Ovary (tissue), 3 donors: ENCODE measurements around the gene QSOX1.

Experiments
- CTCF ChIP-seq, 3 donors: fragments of 450-650 bp in 2 of 3; fragments of 200-600 bp in 1 of 3; IDR thresholded peaks; one replicate each; pipeline versions ENCODE4 v1.5.1 to v1.8.0; 2016 to 2022; ENCODE audit warnings: antibody characterized with exemption in 3 of 3, mild to moderate bottlenecking in 1 of 3
- EP300 ChIP-seq: sonication (generic); formaldehyde crosslinking; IDR thresholded peaks from one replicate; pipeline ENCODE4 v1.6.1; 2017; ENCODE audit warnings: antibody characterized with exemption
- donor health status: DM: no; HTN: no; CAD: no.

DNA sequence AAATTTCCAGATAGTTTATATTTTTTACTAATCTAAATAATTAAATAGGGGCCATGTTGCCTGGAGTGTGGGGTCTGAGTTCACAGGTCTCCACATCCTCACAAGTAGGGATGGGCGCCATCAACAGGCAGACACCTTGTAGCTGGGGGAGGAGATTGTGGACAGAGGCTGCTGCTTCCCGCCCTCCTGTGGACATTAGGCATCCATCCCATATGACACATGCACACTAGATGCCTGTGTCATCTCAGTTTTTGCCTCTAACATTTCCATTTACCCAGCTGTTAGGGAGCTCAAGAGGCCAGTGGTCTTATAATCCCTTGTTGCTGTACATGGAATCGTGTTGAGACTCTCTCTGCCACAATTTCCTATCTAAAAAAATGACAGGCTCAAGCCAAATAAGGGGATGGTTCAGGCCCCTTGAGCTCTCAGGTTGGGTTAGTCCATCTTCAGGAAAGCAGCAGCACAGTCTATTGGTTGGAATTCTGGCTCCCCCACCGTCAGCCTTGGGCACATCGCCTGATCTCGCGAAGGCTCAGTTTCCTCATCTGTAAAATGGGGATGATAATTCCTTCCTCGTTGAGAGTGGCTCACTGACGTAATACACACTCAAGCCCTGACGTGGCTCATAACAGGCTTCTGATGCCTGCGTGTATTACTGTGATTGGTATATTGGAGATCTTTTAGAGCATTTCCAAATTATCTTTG lies 89.0 kb downstream of the QSOX1 start:
- TF ChIP-seq CTCF (IDR thresholded peaks at IDR 0.05), result no peak
- TF ChIP-seq EP300, result no peak
